ENCODE data around the gene CFD.
"Not testable (repeated sequence)": the region's sequence is repeated elsewhere in the genome, so short reads cannot be mapped to it uniquely, and the experiment has no call there.

Gene CFD

DNA sequence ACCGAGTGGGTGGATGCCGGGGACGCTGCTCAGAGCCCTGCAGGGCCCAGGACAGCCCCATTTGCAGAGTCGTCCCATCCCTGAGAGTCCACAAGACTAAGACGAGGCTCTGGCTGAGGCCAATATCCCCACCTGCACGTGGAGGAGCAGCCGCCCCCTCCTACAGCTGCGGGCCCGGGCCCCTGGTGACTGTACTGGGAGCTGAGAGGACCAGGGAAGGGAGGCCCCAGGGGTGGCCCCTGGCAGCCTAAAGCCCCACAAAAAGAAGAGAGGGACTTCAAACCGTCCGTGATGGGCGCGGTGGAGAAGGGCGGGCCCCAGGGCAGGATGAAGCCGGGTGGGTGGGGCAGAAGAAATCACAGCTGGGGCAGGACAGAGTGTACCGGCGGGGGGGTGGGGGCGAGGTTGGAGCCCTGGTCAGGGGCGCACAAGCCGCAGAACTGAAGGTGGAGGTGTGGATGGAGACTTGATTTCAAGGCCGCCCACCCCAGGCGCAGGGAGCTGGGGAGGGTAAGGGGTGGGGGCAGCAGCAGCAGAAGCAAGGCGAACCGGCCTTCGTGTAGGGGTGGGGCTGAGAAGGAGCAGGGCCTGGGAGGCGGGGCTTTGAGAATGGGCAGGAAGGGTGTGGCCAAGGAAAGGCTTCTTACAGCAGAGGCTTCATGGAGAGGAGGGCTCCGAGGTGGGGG lies 12.9 kb downstream of the CFD start:
- DNase-seq = peak; percentile 60 to 79 (median 78)
- peaks cover 35% of the 10 kb centered on the region for H3K36me3 ChIP-seq (ENCODE audit: control insufficient read depth, insufficient read depth, low read length)
- peaks cover 9% of the 10 kb centered on the region for H3K4me1 ChIP-seq (ENCODE audit: control insufficient read depth, insufficient read depth, low read length, poor library complexity, severe bottlenecking)
- no peaks in the 10 kb centered on the region for H3K27me3 ChIP-seq (replicated peaks; ENCODE audit: control insufficient read depth, insufficient read depth, low read length, poor library complexity, severe bottlenecking)
- H3K27ac ChIP-seq (ENCODE audit: insufficient read depth, low read length, poor library complexity, severe bottlenecking) = peak overlapping the region; percentile 59
- no peaks in the 10 kb centered on the region for H3K9me3 ChIP-seq (ENCODE audit: control insufficient read depth, low read length)
- peak overlapping the region; percentile 29 for H3K4me3 ChIP-seq (ENCODE audit: insufficient read depth, low read depth, low read length, poor library complexity, severe bottlenecking)

DNA sequence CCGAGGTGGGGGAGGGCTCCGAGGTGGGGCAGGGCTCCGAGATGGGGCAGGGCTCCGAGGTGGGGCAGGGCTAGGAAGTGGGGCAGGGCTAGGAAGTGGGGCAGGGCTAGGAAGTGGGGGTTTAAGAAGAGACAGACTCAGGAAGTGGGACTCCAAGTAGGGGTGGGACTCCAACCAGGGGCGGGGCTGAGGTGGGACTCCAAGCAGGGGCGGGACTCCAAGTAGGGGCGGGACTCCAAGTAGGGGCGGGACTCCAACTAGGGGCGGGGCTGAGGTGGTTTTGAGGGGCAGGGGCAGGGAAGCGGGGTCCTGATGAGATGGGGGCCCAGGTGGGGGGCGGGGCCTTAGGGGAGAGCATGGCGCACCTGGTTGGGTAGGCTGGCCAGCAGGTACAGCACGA lies 13.6 kb downstream of the CFD start:
- H3K36me3 ChIP-seq (ENCODE audit: control insufficient read depth, insufficient read depth, low read length) = peaks cover 28% of the 10 kb centered on the region
- DNase-seq = peak; percentile 48 to 76 (median 65)
- no peaks in the 10 kb centered on the region for H3K27me3 ChIP-seq (replicated peaks; ENCODE audit: control insufficient read depth, insufficient read depth, low read length, poor library complexity, severe bottlenecking)
- H3K4me1 ChIP-seq (ENCODE audit: control insufficient read depth, insufficient read depth, low read length, poor library complexity, severe bottlenecking) = peaks cover 9% of the 10 kb centered on the region
- H3K27ac ChIP-seq (ENCODE audit: insufficient read depth, low read length, poor library complexity, severe bottlenecking) = no peak overlapping the region
- no peak overlapping the region for H3K4me3 ChIP-seq (ENCODE audit: insufficient read depth, low read depth, low read length, poor library complexity, severe bottlenecking)
- H3K9me3 ChIP-seq (ENCODE audit: control insufficient read depth, low read length) = no peaks in the 10 kb centered on the region

DNA sequence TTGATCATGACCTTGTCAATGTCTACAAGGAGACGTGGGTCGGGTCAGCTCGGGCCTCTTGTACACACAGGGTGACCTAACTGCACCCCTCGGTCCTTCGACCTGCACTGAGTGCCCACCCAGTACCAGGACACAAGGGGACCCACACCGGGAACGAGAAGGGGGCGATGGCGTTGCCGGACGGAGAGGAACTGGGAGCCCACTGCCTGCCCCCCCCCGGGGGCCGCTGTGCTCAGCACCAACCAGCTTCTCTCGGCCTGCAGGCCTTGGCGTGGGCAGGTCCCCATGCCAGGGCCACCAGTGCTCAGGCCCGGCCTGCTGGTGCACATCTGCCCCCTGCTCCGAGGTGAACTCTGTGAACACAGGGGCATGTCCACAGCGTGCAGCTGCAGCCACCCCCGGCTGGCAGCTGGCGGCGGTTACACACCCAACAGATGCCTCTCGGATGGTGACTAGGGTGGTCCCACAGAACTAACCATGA lies 14.1 kb downstream of the CFD start:
- no peaks in the 10 kb centered on the region for H3K9me3 ChIP-seq (ENCODE audit: control insufficient read depth, low read length)
- H3K36me3 ChIP-seq (ENCODE audit: control insufficient read depth, insufficient read depth, low read length) = peaks cover 25% of the 10 kb centered on the region
- H3K4me1 ChIP-seq (ENCODE audit: control insufficient read depth, insufficient read depth, low read length, poor library complexity, severe bottlenecking) = peaks cover 9% of the 10 kb centered on the region
- no peak overlapping the region for H3K27ac ChIP-seq (ENCODE audit: insufficient read depth, low read length, poor library complexity, severe bottlenecking)
- H3K4me3 ChIP-seq (ENCODE audit: insufficient read depth, low read depth, low read length, poor library complexity, severe bottlenecking) = no peak overlapping the region
- no peaks in the 10 kb centered on the region for H3K27me3 ChIP-seq (replicated peaks; ENCODE audit: control insufficient read depth, insufficient read depth, low read length, poor library complexity, severe bottlenecking)
- DNase-seq = no peak

DNA sequence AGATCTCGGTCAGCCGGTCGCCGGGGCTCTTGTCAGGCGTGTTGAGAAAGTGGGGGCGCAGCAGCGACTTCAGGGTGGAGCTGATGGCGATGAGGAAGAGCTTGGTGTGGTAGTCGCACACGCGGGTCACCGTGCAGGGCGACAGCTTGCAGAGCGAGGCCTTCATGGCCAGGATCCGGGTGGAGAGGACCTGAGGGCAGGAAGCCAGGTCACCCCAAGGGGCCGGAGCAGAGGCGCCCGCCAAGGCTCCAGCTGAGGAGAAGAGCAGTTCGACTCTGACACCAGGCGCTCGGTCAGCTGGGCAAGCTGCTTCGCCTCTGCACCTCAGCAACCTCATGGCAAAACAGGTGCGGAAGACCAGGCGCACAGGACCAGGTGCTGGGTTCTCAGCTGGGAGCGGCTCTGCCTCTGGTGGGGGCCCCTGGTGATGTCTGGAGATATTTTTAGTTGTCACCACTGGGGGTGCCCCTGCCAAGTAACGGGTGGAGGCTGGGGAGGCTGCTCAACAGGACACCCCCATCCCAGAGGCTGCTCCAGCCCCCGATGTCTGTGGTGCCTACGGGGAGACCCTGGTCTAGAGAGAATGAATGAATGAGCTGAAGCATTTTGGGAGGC lies 15.9 kb downstream of the CFD start:
- H3K4me3 ChIP-seq (ENCODE audit: insufficient read depth, low read depth, low read length, poor library complexity, severe bottlenecking) = no peak overlapping the region
- H3K27me3 ChIP-seq (replicated peaks; ENCODE audit: control insufficient read depth, insufficient read depth, low read length, poor library complexity, severe bottlenecking) = no peaks in the 10 kb centered on the region
- H3K9me3 ChIP-seq (ENCODE audit: control insufficient read depth, low read length) = no peaks in the 10 kb centered on the region
- no peak for DNase-seq
- no peak overlapping the region for H3K27ac ChIP-seq (ENCODE audit: insufficient read depth, low read length, poor library complexity, severe bottlenecking)
- H3K4me1 ChIP-seq (ENCODE audit: control insufficient read depth, insufficient read depth, low read length, poor library complexity, severe bottlenecking) = peaks cover 9% of the 10 kb centered on the region
- H3K36me3 ChIP-seq (ENCODE audit: control insufficient read depth, insufficient read depth, low read length) = peaks cover 15% of the 10 kb centered on the region

DNA sequence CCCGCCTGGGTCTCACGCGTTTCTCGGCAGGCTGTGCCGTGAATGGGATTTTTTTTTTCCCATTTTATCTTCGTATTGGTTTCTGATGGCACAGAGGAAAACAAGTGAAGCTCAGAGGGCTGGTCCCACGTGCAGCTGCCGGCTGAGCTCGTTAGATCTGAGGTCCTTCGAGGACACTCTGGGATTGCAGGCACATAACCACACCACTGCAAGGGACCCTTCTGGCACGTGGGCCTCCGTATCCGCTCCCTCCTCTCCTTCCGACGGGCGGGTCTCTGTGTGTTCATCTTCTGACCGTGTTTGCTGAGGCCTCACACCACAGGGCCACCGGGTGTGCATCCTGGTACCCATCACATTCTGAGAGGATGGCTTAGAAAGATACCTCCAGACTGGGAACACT lies 16.6 kb downstream of the CFD start:
- Histone ChIP-seq H3K4me3 (ENCODE audit: insufficient read depth, low read depth, low read length, poor library complexity, severe bottlenecking) (no peak overlapping the region), H3K4me1 (ENCODE audit: control insufficient read depth, insufficient read depth, low read length, poor library complexity, severe bottlenecking) (peaks cover 9% of the 10 kb centered on the region), H3K36me3 (ENCODE audit: control insufficient read depth, insufficient read depth, low read length) (peaks cover 12% of the 10 kb centered on the region), H3K9me3 (ENCODE audit: control insufficient read depth, low read length) (no peaks in the 10 kb centered on the region), H3K27me3 (replicated peaks; ENCODE audit: control insufficient read depth, insufficient read depth, low read length, poor library complexity, severe bottlenecking) (no peaks in the 10 kb centered on the region), H3K27ac (ENCODE audit: insufficient read depth, low read length, poor library complexity, severe bottlenecking) (no peak overlapping the region)
- no peak for DNase-seq

DNA sequence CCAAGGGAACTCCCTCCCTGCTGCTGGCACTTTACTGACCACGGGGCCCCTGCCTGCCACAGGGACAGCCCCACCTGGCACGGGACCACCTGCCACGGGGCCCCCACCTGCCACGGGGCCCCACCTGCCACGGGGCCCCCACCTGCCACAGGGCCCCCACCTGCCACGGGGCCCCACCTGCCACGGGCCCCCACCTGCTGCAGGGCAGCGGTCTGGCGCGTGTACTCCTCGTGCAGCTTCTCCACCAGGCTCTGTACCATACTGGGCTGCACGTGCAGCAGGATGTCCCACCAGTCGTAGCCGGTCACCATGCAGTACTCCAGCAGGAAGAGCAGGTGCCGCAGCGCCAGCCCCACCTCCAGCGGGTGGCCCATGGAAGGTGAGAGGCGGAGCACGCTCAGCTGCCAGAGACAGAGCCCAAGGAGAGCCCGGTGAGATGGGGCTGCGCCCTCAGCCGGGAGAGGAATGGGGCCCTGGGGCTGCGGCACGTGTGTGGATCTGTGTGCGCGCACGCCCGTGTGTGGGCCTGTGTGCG lies 17.4 kb downstream of the CFD start:
- Histone ChIP-seq H3K27ac (ENCODE audit: insufficient read depth, low read length, poor library complexity, severe bottlenecking) (no peak overlapping the region), H3K36me3 (ENCODE audit: control insufficient read depth, insufficient read depth, low read length) (peaks cover 16% of the 10 kb centered on the region), H3K27me3 (replicated peaks; ENCODE audit: control insufficient read depth, insufficient read depth, low read length, poor library complexity, severe bottlenecking) (no peaks in the 10 kb centered on the region), H3K9me3 (ENCODE audit: control insufficient read depth, low read length) (no peaks in the 10 kb centered on the region), H3K4me1 (ENCODE audit: control insufficient read depth, insufficient read depth, low read length, poor library complexity, severe bottlenecking) (peaks cover 8% of the 10 kb centered on the region), H3K4me3 (ENCODE audit: insufficient read depth, low read depth, low read length, poor library complexity, severe bottlenecking) (no peak overlapping the region)
- no peak for DNase-seq

DNA sequence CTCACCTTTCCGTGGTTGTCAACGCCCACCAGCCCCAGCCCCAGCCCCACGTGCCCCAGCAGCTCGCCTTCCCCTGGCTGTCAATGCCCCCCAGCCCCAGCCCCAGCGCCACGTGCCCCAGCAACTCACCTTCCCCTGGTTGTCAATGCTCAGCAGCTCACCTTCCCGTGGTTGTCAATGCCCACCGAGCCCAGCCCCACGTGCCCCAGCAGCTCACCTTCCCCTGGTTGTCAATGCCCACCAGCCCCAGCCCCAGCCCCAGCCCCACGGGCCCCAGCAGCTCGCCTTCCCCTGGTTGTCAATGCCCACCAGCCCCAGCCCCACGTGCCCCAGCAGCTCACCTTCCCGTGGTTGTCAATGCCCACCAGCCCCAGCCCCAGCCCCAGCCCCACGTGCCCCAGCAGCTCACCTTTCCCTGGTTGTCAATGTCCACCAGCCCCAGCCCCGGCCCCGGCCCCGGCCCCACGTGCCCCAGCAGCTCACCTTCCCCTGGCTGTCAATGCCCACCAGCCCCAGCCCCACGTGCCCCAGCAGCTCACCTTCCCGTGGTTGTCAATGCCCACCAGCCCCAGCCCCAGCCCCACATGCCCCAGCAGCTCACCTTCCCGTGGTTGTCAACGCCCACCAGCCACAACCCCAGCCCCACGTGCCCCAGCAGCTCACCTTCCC lies 18.7 kb downstream of the CFD start:
- not testable (repeated sequence) for H3K9me3 ChIP-seq (ENCODE audit: control insufficient read depth, low read length); DNase-seq; H3K27ac ChIP-seq (ENCODE audit: insufficient read depth, low read length, poor library complexity, severe bottlenecking); H3K4me3 ChIP-seq (ENCODE audit: insufficient read depth, low read depth, low read length, poor library complexity, severe bottlenecking); H3K27me3 ChIP-seq (replicated peaks; ENCODE audit: control insufficient read depth, insufficient read depth, low read length, poor library complexity, severe bottlenecking); H3K4me1 ChIP-seq (ENCODE audit: control insufficient read depth, insufficient read depth, low read length, poor library complexity, severe bottlenecking)
- peaks cover 24% of the 10 kb centered on the region for H3K36me3 ChIP-seq (ENCODE audit: control insufficient read depth, insufficient read depth, low read length)

DNA sequence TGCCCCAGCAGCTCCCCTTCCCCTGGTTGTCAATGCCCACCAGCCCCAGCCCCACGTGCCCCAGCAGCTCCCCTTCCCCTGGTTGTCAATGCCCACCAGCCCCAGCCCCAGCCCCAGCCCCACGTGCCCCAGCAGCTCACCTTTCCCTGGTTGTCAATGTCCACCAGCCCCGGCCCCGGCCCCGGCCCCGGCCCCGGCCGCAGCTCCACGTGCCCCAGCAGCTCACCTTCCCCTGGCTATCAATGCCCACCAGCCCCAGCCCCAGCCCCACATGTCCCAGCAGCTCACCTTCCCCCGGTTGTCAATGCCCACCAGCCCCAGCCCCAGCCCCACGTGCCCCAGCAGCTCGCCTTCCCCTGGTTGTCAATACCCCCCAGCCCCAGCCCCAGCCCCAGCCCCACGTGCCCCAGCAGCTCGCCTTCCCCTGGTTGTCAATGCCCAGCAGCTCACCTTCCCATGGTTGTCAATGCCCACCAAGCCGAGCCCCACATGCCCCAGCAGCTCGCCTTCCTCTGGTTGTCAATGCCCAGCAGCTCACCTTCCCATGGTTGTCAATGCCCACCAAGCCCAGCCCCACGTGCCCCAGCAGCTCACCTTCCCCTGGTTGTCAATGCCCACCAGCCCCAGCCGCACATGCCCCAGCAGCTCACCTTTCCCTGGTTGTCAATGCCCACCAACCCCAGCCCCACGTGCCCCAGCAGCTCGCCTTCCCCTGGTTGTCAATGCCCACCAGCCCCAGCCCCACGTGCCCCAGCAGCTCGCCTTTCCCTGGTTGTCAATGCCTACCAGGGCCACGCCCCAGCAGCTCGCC lies 19.5 kb downstream of the CFD start:
- not testable (repeated sequence) for H3K9me3 ChIP-seq (ENCODE audit: control insufficient read depth, low read length); H3K4me1 ChIP-seq (ENCODE audit: control insufficient read depth, insufficient read depth, low read length, poor library complexity, severe bottlenecking); H3K27ac ChIP-seq (ENCODE audit: insufficient read depth, low read length, poor library complexity, severe bottlenecking); H3K4me3 ChIP-seq (ENCODE audit: insufficient read depth, low read depth, low read length, poor library complexity, severe bottlenecking); DNase-seq; H3K27me3 ChIP-seq (replicated peaks; ENCODE audit: control insufficient read depth, insufficient read depth, low read length, poor library complexity, severe bottlenecking)
- peaks cover 30% of the 10 kb centered on the region for H3K36me3 ChIP-seq (ENCODE audit: control insufficient read depth, insufficient read depth, low read length)

DNA sequence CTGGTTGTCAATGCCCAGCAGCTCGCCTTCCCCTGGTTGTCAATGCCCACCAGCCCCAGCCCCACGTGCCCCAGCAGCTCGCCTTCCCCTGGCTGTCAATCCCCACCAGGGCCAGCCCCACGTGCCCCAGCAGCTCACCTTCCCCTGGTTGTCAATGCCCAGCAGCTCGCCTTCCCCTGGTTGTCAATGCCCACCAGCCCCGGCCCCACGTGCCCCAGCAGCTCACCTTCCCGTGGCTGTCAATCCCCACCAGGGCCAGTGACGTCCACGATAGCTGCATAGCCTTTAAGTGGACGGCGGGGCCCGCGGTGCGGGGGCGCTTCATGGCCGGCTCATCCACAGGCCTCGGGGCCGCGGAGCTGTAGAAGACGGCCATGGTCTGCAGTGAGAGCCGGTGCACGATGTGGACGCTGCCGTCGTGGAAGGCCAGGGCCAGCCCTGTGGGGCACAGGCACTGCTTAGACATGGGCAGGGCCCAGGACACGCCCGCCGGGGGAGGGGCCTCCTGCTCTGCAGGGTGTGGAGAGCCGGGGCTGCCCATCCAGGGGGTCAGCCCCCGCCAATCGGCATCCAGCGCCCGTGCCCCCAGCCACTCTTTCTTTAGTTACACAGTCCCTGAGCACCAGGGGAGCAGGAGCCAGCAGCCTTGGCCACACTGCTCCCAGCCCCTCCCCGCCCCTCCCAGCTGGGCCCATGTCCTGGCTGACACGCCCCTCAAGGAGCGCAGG lies 20.4 kb downstream of the CFD start:
- DNase-seq = no peak
- H3K4me3 ChIP-seq (ENCODE audit: insufficient read depth, low read depth, low read length, poor library complexity, severe bottlenecking) = no peak overlapping the region
- H3K27ac ChIP-seq (ENCODE audit: insufficient read depth, low read length, poor library complexity, severe bottlenecking) = no peak overlapping the region
- no peaks in the 10 kb centered on the region for H3K9me3 ChIP-seq (ENCODE audit: control insufficient read depth, low read length)
- H3K36me3 ChIP-seq (ENCODE audit: control insufficient read depth, insufficient read depth, low read length) = peaks cover 39% of the 10 kb centered on the region
- no peaks in the 10 kb centered on the region for H3K4me1 ChIP-seq (ENCODE audit: control insufficient read depth, insufficient read depth, low read length, poor library complexity, severe bottlenecking)
- no peaks in the 10 kb centered on the region for H3K27me3 ChIP-seq (replicated peaks; ENCODE audit: control insufficient read depth, insufficient read depth, low read length, poor library complexity, severe bottlenecking)
